Neutrophil (primary cell): ENCODE data around the gene FAM216A.
A peak's percentile ranks its signal among the peaks of the same experiment; 100 is the strongest.

Experiments
- H3K27ac ChIP-seq: fragments of 200-600 bp; sonication (generic); 2 replicates; pipeline ENCODE4 v1.5.1; 2016; ENCODE audit warnings: mild to moderate bottlenecking, moderate library complexity
- H3K27me3 ChIP-seq: fragments of 200-600 bp; sonication (generic); 2 replicates; pipeline ENCODE4 v1.6.0; 2016; ENCODE audit warnings: mild to moderate bottlenecking
- H3K36me3 ChIP-seq: fragments of 200-600 bp; sonication (generic); 2 replicates; pipeline ENCODE4 v1.5.1; 2017
- H3K4me1 ChIP-seq, 2 experiments: fragments of 200-600 bp in 1 of 2; sonication (generic) in 1 of 2; 1 replicate in 1 of 2; 2 replicates in 1 of 2; pipeline versions ENCODE4 v1.5.1 to v1.6.1; 2013 to 2016; ENCODE audit warnings: low read depth in 1 of 2, low read length in 1 of 2, mild to moderate bottlenecking in 1 of 2, moderate library complexity in 1 of 2; ENCODE audit not compliant: control insufficient read depth in 1 of 2, insufficient read depth in 1 of 2
- H3K4me3 ChIP-seq, 2 experiments: fragments of 200-600 bp in 1 of 2; sonication (generic) in 1 of 2; 1 replicate in 1 of 2; 2 replicates in 1 of 2; pipeline ENCODE4 v1.5.1; 2013 to 2016; ENCODE audit warnings: low read depth in 1 of 2, low read length in 1 of 2, mild to moderate bottlenecking in 1 of 2, moderate library complexity in 1 of 2
- H3K9me3 ChIP-seq: fragments of 200-600 bp; sonication (generic); 2 replicates; pipeline ENCODE4 v1.5.1; 2016
- CTCF ChIP-seq: fragments of 200-600 bp; sonication (generic); IDR thresholded peaks from 2 replicates; pipeline ENCODE4 v1.5.1; 2016; ENCODE audit warnings: antibody characterized with exemption

FAM216A gene

DNA sequence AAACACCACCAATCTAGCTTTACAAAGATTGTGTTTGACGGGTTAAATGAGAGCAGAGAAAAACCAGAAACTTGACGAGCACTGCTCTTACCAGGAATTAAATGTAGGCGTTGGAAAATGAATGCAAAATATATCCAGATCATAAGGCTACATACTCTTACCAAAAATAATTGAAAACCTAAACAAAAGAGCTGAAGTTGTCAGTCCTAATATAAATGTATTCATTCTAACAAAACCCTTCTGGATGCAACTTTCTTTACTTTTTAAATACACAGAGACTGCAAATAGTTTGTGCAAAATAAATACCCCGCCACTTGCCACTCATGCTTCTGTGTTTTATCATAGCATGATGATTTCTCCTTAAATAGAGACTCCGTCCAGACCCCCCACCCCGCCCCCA is 66.2 kb downstream of the FAM216A start:
- Histone ChIP-seq H3K36me3 (peaks cover 77% of the 10 kb centered on the region), H3K9me3 (no peaks in the 10 kb centered on the region), H3K27me3 (no peaks in the 10 kb centered on the region), H3K4me3 (no peak overlapping the region), H3K27ac (no peak overlapping the region), H3K4me1 (peaks cover 3 to 5% of the 10 kb centered on the region in 2 experiments)
- no peak for TF ChIP-seq CTCF

GRCh38 chr12:110536834-110537604 is 68.4 kb downstream of the FAM216A start:
- peaks cover 67% of the 10 kb centered on the region for H3K36me3 ChIP-seq
- H3K27me3 ChIP-seq: no peaks in the 10 kb centered on the region
- peaks cover 3 to 5% of the 10 kb centered on the region in 2 experiments for H3K4me1 ChIP-seq
- no peak for TF ChIP-seq CTCF
- H3K9me3 ChIP-seq: no peaks in the 10 kb centered on the region
- no peak overlapping the region for H3K4me3 ChIP-seq
- H3K27ac ChIP-seq: no peak overlapping the region

DNA sequence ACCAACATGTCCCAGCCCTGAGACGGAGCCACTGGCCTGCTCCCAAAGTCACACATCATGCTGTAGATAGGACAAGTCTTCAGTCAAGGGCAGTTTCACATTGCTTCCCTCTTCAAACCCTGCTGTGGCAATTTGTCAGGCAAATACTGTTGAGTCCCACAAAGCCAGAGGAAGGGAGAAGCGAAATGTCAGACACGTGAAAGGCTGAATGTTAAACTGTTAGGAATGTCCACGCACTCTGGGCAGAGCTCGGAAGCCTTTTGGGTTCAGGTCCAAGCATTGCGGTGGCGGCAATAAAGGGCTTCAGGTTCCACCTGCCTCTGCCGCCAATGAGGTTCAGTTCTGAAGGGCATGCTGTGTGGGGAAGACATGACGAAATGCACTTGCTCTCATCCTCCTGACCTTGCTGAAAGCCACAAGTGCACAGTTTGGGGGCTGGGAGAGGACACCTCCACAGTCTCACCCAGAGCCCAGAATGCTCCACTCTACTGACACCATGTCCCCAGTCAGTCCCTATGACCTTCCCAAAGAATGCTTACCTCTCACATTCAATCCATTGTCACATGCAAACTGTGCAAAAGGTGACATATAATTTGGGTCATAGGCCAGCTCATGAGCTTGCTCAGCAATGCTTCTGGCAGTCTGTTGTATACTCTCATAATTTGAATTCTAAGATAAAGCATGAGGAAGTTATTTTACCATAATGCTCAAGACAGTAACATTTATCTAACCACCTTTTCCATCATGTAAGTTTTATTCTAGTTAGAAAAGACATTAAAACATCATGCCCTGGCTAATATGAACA is 69.2 kb downstream of the FAM216A start:
- peaks cover 3 to 5% of the 10 kb centered on the region in 2 experiments for H3K4me1 ChIP-seq
- no peak overlapping the region for H3K4me3 ChIP-seq
- H3K9me3 ChIP-seq: no peaks in the 10 kb centered on the region
- peaks cover 61% of the 10 kb centered on the region for H3K36me3 ChIP-seq
- H3K27me3 ChIP-seq: no peaks in the 10 kb centered on the region
- H3K27ac ChIP-seq: peak overlapping the region; percentile 40
- no peak for TF ChIP-seq CTCF

GRCh38 chr12:110538869-110539622 is 70.4 kb downstream of the FAM216A start:
- Histone ChIP-seq H3K27ac (peak overlapping the region; percentile 40), H3K9me3 (no peaks in the 10 kb centered on the region), H3K27me3 (no peaks in the 10 kb centered on the region), H3K36me3 (peaks cover 67% of the 10 kb centered on the region), H3K4me1 (peaks cover 3 to 5% of the 10 kb centered on the region in 2 experiments), H3K4me3 (no peak overlapping the region)
- no peak for TF ChIP-seq CTCF
